BLaER1 treated with 17β-estradiol and CSF1 and Interleukin-3, amounts not matched to agents 10 nM and 100 nM (cell line): Measurements from ENCODE around the gene ACOT6.
"Not testable (repeated sequence)": the region's sequence is repeated elsewhere in the genome, so short reads cannot be mapped to it uniquely, and the experiment has no call there.

ENCODE experiments used
- H3K27ac ChIP-seq, 11 experiments: shearing (Covaris generic); formaldehyde crosslinking; 2 replicates each; pipeline ENCODE4 v1.8.1; 2022
- H3K27me3 ChIP-seq, 11 experiments: shearing (Covaris generic); formaldehyde crosslinking; 2 replicates each; pipeline ENCODE4 v1.8.1; 2022
- H3K36me3 ChIP-seq, 11 experiments: shearing (Covaris generic); formaldehyde crosslinking; 2 replicates each; pipeline ENCODE4 v1.8.1; 2022
- H3K4me1 ChIP-seq, 10 experiments: shearing (Covaris generic); formaldehyde crosslinking; 2 replicates each; pipeline ENCODE4 v1.8.1; 2022
- H3K4me2 ChIP-seq, 11 experiments: shearing (Covaris generic); formaldehyde crosslinking; 2 replicates each; pipeline ENCODE4 v1.8.1; 2022
- H3K4me3 ChIP-seq, 10 experiments: shearing (Covaris generic); formaldehyde crosslinking; 2 replicates each; pipeline ENCODE4 v1.8.1; 2022
- H3K9ac ChIP-seq, 11 experiments: shearing (Covaris generic); formaldehyde crosslinking; 2 replicates each; pipeline ENCODE4 v1.8.1; 2022
- H3K9me3 ChIP-seq, 11 experiments: shearing (Covaris generic); formaldehyde crosslinking; replicated peaks in 1 of 11; 2 replicates each; pipeline ENCODE4 v1.8.1; 2022
- H4K20me1 ChIP-seq, 11 experiments: shearing (Covaris generic); formaldehyde crosslinking; 2 replicates each; pipeline ENCODE4 v1.8.1; 2022
- Cebpa-rat ChIP-seq, 11 experiments: shearing (Covaris generic); IDR thresholded peaks; 2 replicates each; pipeline ENCODE4 v1.8.1; 2022

ACOT6 gene

DNA sequence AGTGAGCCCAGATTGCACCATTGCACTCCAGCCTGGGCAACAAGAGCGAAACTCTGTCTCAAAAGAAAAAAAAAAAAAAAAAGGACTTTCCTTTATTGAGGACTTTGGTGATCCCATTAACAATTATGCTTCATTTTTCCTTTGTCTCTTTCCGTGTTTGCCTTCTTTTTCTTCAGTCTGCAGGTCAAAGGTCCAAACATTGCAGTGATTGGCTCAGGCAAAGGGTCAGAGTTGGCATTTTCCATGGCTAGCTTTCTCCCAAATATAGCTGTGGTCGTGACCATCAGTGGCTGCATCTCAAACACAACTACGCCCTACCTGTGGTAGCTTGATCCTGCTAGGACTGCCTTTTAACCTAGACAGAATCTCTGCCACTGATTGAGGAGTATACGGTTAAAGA, 25.5 kb downstream of the ACOT6 start:
- no peak for TF ChIP-seq Cebpa-rat (IDR thresholded peaks at IDR 0.05)
- Histone ChIP-seq H3K4me2 (no peak overlapping the region), H3K9me3 (no peaks in the 10 kb centered on the region), H3K27me3 (peaks cover 34 to 43% (median 39%) of the 10 kb centered on the region in 11 experiments), H4K20me1 (peaks cover 0 to 8% (median 0%) of the 10 kb centered on the region in 11 experiments; a peak in 1 of 22 replicates), H3K27ac (no peak overlapping the region), H3K4me3 (no peak overlapping the region), H3K4me1 (peaks cover 7 to 9% (median 8%) of the 10 kb centered on the region in 10 experiments; a peak in 14 of 20 replicates), H3K9ac (no peak overlapping the region), H3K36me3 (no peaks in the 10 kb centered on the region)

GRCh38 chr14:73640796-73641365, 28.6 kb downstream of the ACOT6 start:
- no peak overlapping the region for H3K9ac ChIP-seq
- H3K27me3 ChIP-seq: peaks cover 3 to 12% (median 8%) of the 10 kb centered on the region in 11 experiments
- H3K4me2 ChIP-seq: no peak overlapping the region
- H3K9me3 ChIP-seq: no peaks in the 10 kb centered on the region
- H3K36me3 ChIP-seq: no peaks in the 10 kb centered on the region
- H3K4me3 ChIP-seq: no peak overlapping the region
- TF ChIP-seq Cebpa-rat (IDR thresholded peaks at IDR 0.05): no peak
- H3K27ac ChIP-seq: no peak overlapping the region
- peaks cover 8 to 17% (median 15%) of the 10 kb centered on the region in 10 experiments for H3K4me1 ChIP-seq
- no peaks in the 10 kb centered on the region for H4K20me1 ChIP-seq

- peak within 1 kb of the TSS; percentile 81 to 96 (median 94) for H3K4me2 ChIP-seq
- H3K4me1 ChIP-seq: peaks cover 9 to 19% (median 16%) of the 10 kb centered on the region in 10 experiments
- no peaks in the 10 kb centered on the region for H4K20me1 ChIP-seq
- TF ChIP-seq Cebpa-rat (IDR thresholded peaks at IDR 0.05): no peak
- H3K27me3 ChIP-seq: no peaks in the 10 kb centered on the region
- peak within 1 kb of the TSS; percentile 71 to 94 (median 82) for H3K4me3 ChIP-seq
- no peaks in the 10 kb centered on the region for H3K9me3 ChIP-seq
- H3K27ac ChIP-seq: peak within 1 kb of the TSS; percentile 67 to 82 (median 79)
- H3K9ac ChIP-seq: peak within 1 kb of the TSS; percentile 70 to 89 (median 81)
- no peaks in the 10 kb centered on the region for H3K36me3 ChIP-seq
Observed at GRCh38 chr14:73644531-73645247, 32.4 kb downstream of the ACOT6 start, which contains the start of gene DNAL1. Gene DNAL1 (plus strand): TSS chr14:73644986. CDS start chr14:73645040, 54 bp downstream.

- Histone ChIP-seq H3K4me2 (peak overlapping the region; percentile 81 to 96 (median 94)), H3K9ac (peak overlapping the region; percentile 70 to 89 (median 81)), H3K27ac (peak overlapping the region; percentile 67 to 82 (median 79); a peak in 20 of 22 replicates), H3K36me3 (no peaks in the 10 kb centered on the region), H3K4me3 (peak overlapping the region; percentile 71 to 94 (median 82)), H3K9me3 (no peaks in the 10 kb centered on the region), H3K27me3 (no peaks in the 10 kb centered on the region), H4K20me1 (no peaks in the 10 kb centered on the region), H3K4me1 (peaks cover 9 to 19% (median 16%) of the 10 kb centered on the region in 10 experiments)
- no peak for TF ChIP-seq Cebpa-rat (IDR thresholded peaks at IDR 0.05)
Observed at GRCh38 chr14:73645248-73645610, 32.9 kb downstream of the ACOT6 start.

DNA sequence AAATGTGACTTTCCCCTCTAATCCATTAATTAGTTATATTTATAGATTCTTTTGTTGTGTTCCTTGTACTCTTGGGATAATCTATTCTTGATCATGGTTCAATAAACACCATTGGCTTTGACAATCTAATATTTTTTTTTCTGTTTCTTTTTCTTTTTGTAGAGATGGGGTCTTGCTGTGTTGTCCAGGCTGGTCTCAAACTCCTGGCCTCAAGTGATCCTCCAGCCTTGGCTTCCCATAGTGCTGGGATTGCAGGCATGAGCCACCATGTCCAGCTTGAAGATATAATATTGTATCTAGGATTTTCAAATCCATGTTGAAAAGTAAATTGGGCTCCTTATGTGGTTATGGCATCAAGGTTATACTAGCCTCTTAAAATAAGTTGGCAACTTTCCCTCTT, 38.7 kb downstream of the ACOT6 start:
- Histone ChIP-seq H3K36me3 (peaks cover 12 to 31% (median 21%) of the 10 kb centered on the region in 11 experiments; a peak in 21 of 22 replicates), H3K9ac (no peak overlapping the region), H3K4me3 (no peak overlapping the region)

GRCh38 chr14:73655851-73656250, 43.5 kb downstream of the ACOT6 start:
- no peak for TF ChIP-seq Cebpa-rat (IDR thresholded peaks at IDR 0.05)

More for the DNA sequence above, 38.7 kb downstream of the ACOT6 start:
- Histone ChIP-seq H3K27ac (no peak overlapping the region), H3K4me1 (peaks cover 0 to 1% (median 0%) of the 10 kb centered on the region in 10 experiments; a peak in 3 of 20 replicates), H3K9me3 (peaks cover 0 to 8% (median 8%) of the 10 kb centered on the region in 11 experiments; a peak in 14 of 22 replicates), H3K27me3 (no peaks in the 10 kb centered on the region), H3K4me2 (no peak overlapping the region), H4K20me1 (no peaks in the 10 kb centered on the region)
- no peak for TF ChIP-seq Cebpa-rat (IDR thresholded peaks at IDR 0.05)

GRCh38 chr14:73659202-73659601, 46.9 kb downstream of the ACOT6 start:
- H3K4me1 ChIP-seq, H3K27ac ChIP-seq, H3K4me3 ChIP-seq, H3K27me3 ChIP-seq, H3K9me3 ChIP-seq, H3K4me2 ChIP-seq, H3K9ac ChIP-seq, H4K20me1 ChIP-seq: not testable (repeated sequence)
- peaks cover 7 to 35% (median 12%) of the 10 kb centered on the region in 11 experiments; a peak in 12 of 22 replicates for H3K36me3 ChIP-seq

More at GRCh38 chr14:73655851-73656250, 43.5 kb downstream of the ACOT6 start:
- no peak overlapping the region for H3K27ac ChIP-seq
- no peaks in the 10 kb centered on the region for H3K4me1 ChIP-seq
- no peaks in the 10 kb centered on the region for H3K27me3 ChIP-seq
- H3K36me3 ChIP-seq: peaks cover 18 to 48% (median 27%) of the 10 kb centered on the region in 11 experiments; a peak in 21 of 22 replicates
- H3K9me3 ChIP-seq: peaks cover 0 to 8% (median 8%) of the 10 kb centered on the region in 11 experiments; a peak in 14 of 22 replicates
- no peaks in the 10 kb centered on the region for H4K20me1 ChIP-seq
- H3K4me3 ChIP-seq: no peak overlapping the region
- H3K4me2 ChIP-seq: no peak overlapping the region
- no peak overlapping the region for H3K9ac ChIP-seq

DNA sequence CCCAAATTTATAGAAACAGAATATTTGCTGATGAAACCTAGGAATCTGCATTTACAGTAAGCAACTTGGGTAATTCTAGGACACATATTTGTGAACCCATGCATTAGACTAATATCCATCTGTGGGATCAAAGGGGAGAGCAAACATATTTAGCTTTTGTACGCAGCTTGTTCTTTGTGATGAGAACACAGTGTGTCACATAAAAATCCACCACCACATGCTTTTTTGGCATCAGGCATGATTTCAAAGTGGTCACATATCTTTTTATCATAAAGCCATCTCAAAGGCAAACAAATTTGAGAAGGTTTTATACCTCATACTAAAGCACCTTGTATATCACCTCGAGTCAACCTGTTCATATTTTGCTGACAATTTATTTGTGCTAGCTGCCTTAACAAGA, 48.2 kb downstream of the ACOT6 start:
- no peaks in the 10 kb centered on the region for H3K4me1 ChIP-seq

DNA sequence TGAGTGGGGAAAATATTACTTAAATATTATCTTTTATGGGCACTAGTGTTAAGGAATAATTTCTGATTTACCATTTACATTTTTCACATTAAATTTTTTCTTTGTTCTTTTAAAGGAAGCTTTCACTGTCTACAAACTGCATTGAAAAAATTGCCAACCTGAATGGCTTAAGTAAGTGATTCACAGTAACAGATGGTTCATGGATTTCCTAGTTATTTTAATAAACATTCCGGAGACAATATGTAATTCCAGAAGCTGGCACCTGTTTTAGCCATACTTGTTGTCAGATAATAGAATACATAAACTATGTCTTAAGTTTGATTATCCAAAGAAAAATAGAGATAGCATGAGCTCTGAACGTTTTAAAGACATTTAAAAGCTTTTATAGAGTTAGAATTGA, 49.6 kb downstream of the ACOT6 start:
- Histone ChIP-seq H3K9me3 (no peaks in the 10 kb centered on the region), H4K20me1 (no peaks in the 10 kb centered on the region), H3K4me3 (no peak overlapping the region), H3K9ac (no peak overlapping the region), H3K4me1 (peaks cover 0 to 4% (median 0%) of the 10 kb centered on the region in 10 experiments; a peak in 1 of 20 replicates), H3K36me3 (peaks cover 3 to 27% (median 12%) of the 10 kb centered on the region in 11 experiments; a peak in 11 of 22 replicates), H3K27ac (no peak overlapping the region), H3K4me2 (no peak overlapping the region), H3K27me3 (no peaks in the 10 kb centered on the region)
- no peak for TF ChIP-seq Cebpa-rat (IDR thresholded peaks at IDR 0.05)

More for the DNA sequence above, 48.2 kb downstream of the ACOT6 start:
- Histone ChIP-seq H3K27ac (no peak overlapping the region), H3K4me3 (no peak overlapping the region), H3K27me3 (no peaks in the 10 kb centered on the region), H3K9me3 (no peaks in the 10 kb centered on the region), H3K4me2 (no peak overlapping the region), H3K36me3 (peaks cover 3 to 27% (median 12%) of the 10 kb centered on the region in 11 experiments; a peak in 11 of 22 replicates), H4K20me1 (no peaks in the 10 kb centered on the region), H3K9ac (no peak overlapping the region)
- TF ChIP-seq Cebpa-rat (IDR thresholded peaks at IDR 0.05): no peak
